Measurements from ENCODE around the gene LIN37. TPM values are rescaled to one million over a fixed set of nuclear protein-coding genes. Genes with fewer than 3 reads are reported as not detected.

Gene LIN37
- total and polyA plus RNA-seq, 9 of the 15 experiments (the other 6 are each of a cell fraction or from before 2014, with no cell fraction given), result 1.2 to 12.5 (median 8.6) TPM

DNA sequence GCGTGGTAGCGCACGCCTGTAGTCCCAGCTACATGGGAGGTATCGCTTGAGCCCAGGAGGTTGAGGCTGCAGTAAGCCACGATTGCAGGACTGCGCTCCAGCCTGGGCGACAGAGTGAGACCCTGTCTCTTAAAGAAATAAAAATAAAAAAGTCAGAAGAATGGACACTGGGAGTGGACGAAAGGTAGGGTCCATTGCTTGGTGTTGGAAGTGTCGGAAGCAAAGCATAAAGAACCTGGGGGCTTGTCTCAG lies 26.6 kb downstream of the LIN37 start (continued):
- TF ChIP-seq, protein P1, sequence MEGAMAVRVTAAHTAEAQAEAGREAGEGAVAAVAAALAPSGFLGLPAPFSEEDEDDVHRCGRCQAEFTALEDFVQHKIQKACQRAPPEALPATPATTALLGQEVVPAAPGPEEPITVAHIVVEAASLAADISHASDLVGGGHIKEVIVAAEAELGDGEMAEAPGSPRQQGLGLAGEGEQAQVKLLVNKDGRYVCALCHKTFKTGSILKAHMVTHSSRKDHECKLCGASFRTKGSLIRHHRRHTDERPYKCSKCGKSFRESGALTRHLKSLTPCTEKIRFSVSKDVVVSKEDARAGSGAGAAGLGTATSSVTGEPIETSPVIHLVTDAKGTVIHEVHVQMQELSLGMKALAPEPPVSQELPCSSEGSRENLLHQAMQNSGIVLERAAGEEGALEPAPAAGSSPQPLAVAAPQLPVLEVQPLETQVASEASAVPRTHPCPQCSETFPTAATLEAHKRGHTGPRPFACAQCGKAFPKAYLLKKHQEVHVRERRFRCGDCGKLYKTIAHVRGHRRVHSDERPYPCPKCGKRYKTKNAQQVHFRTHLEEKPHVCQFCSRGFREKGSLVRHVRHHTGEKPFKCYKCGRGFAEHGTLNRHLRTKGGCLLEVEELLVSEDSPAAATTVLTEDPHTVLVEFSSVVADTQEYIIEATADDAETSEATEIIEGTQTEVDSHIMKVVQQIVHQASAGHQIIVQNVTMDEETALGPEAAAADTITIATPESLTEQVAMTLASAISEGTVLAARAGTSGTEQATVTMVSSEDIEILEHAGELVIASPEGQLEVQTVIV (CRISPR knock-in tag; IDR thresholded peaks at IDR 0.05; ENCODE audit: borderline replicate concordance), result no peak
- TF ChIP-seq CC2D1A (IDR thresholded peaks at IDR 0.05), result no peak
- TF ChIP-seq TCF7L2 (IDR thresholded peaks at IDR 0.05; ENCODE audit: low read depth, low read length), result no peak
- TF ChIP-seq, protein P2, sequence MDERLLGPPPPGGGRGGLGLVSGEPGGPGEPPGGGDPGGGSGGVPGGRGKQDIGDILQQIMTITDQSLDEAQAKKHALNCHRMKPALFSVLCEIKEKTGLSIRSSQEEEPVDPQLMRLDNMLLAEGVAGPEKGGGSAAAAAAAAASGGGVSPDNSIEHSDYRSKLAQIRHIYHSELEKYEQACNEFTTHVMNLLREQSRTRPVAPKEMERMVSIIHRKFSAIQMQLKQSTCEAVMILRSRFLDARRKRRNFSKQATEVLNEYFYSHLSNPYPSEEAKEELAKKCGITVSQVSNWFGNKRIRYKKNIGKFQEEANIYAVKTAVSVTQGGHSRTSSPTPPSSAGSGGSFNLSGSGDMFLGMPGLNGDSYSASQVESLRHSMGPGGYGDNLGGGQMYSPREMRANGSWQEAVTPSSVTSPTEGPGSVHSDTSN (CRISPR knock-in tag; IDR thresholded peaks at IDR 0.05; ENCODE audit: low read depth), result no peak
- TF ChIP-seq, protein P2 (tag; conservative IDR thresholded peaks at IDR 0.05; ENCODE audit: low read depth), result peak; percentile 39; the same call in 1 of the 2 replicates
- no peak for TF ChIP-seq BCOR (IDR thresholded peaks at IDR 0.05)
- TF ChIP-seq SREBF1 (IDR thresholded peaks at IDR 0.05; ENCODE audit: borderline replicate concordance, low read depth, low read length), result no peak
- TF ChIP-seq HEY1 (CRISPR knock-in tag; IDR thresholded peaks at IDR 0.05; ENCODE audit: borderline replicate concordance), result no peak
- TF ChIP-seq ZNF282 (CRISPR knock-in tag; IDR thresholded peaks at IDR 0.05), result no peak
- TF ChIP-seq, protein P3, sequence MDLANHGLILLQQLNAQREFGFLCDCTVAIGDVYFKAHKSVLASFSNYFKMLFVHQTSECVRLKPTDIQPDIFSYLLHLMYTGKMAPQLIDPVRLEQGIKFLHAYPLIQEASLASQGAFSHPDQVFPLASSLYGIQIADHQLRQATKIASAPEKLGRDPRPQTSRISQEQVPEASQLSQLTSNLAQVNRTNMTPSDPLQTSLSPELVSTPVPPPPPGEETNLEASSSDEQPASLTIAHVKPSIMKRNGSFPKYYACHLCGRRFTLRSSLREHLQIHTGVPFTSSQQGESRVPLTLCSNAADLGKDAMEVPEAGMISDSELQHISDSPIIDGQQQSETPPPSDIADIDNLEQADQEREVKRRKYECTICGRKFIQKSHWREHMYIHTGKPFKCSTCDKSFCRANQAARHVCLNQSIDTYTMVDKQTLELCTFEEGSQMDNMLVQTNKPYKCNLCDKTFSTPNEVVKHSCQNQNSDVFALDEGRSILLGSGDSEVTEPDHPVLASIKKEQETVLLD (IDR thresholded peaks at IDR 0.05), result no peak
- TF ChIP-seq, protein P4, sequence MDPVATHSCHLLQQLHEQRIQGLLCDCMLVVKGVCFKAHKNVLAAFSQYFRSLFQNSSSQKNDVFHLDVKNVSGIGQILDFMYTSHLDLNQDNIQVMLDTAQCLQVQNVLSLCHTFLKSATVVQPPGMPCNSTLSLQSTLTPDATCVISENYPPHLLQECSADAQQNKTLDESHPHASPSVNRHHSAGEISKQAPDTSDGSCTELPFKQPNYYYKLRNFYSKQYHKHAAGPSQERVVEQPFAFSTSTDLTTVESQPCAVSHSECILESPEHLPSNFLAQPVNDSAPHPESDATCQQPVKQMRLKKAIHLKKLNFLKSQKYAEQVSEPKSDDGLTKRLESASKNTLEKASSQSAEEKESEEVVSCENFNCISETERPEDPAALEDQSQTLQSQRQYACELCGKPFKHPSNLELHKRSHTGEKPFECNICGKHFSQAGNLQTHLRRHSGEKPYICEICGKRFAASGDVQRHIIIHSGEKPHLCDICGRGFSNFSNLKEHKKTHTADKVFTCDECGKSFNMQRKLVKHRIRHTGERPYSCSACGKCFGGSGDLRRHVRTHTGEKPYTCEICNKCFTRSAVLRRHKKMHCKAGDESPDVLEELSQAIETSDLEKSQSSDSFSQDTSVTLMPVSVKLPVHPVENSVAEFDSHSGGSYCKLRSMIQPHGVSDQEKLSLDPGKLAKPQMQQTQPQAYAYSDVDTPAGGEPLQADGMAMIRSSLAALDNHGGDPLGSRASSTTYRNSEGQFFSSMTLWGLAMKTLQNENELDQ (CRISPR knock-in tag; IDR thresholded peaks at IDR 0.05; ENCODE audit: borderline replicate concordance), result no peak
- TF ChIP-seq HOXB6 (CRISPR knock-in tag; IDR thresholded peaks at IDR 0.05; ENCODE audit: borderline replicate concordance), result no peak
- TF ChIP-seq ZKSCAN8 (CRISPR knock-in tag; IDR thresholded peaks at IDR 0.05), result no peak
- TF ChIP-seq OTX1 (CRISPR knock-in tag; IDR thresholded peaks at IDR 0.05), result 0 out of 2 replicates have a peak, but pooled peaks have one; percentile 25
- TF ChIP-seq, protein P5, sequence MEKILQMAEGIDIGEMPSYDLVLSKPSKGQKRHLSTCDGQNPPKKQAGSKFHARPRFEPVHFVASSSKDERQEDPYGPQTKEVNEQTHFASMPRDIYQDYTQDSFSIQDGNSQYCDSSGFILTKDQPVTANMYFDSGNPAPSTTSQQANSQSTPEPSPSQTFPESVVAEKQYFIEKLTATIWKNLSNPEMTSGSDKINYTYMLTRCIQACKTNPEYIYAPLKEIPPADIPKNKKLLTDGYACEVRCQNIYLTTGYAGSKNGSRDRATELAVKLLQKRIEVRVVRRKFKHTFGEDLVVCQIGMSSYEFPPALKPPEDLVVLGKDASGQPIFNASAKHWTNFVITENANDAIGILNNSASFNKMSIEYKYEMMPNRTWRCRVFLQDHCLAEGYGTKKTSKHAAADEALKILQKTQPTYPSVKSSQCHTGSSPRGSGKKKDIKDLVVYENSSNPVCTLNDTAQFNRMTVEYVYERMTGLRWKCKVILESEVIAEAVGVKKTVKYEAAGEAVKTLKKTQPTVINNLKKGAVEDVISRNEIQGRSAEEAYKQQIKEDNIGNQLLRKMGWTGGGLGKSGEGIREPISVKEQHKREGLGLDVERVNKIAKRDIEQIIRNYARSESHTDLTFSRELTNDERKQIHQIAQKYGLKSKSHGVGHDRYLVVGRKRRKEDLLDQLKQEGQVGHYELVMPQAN (IDR thresholded peaks at IDR 0.05; ENCODE audit: borderline replicate concordance), result peak; percentile 70; the same call in 1 of the 2 replicates
- no peak for TF ChIP-seq RUNX1 (IDR thresholded peaks at IDR 0.05; ENCODE audit: low read depth)

Measured in K562 (cell line).